NCI-H524 treated with DMSO at 0.1 percent for 48 hours (cell line): ENCODE data around the gene TOMM6.
"Not testable (repeated sequence)": the region's sequence is repeated elsewhere in the genome, so short reads cannot be mapped to it uniquely, and the experiment has no call there.

Experiments
- DNase-seq: peaks from one replicate; lab custom pipeline; 2025; lab: John Stamatoyannopoulos, UW

Gene TOMM6

GRCh38 chr6:41763470-41763869 lies 24.0 kb upstream of the TOMM6 start:
- no peak for DNase-seq

- not testable (repeated sequence) for DNase-seq
Measured at GRCh38 chr6:41766043-41766664, 21.3 kb upstream of the TOMM6 start.

DNA sequence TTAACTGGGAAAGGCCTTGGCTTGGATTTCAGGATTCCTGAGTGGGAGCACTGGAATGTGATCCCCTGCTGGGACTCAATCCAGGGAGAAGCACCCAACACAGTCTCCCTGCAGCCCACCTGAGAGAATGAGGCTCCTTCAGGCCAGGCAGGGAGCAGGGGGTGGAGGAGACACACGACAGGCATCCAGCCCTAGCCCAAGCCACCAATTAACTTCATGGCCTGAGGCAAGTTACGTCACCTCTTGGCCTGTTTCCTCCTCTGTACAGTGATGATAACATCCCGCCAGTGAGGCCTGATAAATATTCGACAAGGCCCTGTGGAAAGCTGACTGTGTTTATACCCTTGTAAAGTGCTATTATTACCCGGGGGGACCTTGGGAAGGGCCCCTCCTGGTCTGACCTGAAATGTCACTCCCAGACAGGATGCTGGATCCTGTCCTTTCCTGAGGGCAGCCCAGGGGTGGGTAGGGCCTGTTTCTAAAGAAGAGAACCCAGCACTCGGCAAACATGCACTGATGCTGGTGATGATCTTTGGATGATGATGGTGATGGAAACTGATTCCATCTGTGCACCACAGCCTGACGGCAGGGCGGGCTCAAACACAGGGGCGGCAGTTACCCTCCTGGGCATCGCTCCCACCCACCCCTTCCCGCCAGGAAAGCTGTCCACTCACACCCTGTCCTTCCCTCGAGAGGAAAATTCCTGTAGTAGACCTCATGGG lies 20.2 kb upstream of the TOMM6 start:
- no peak for DNase-seq

GRCh38 chr6:41768545-41769308 lies 18.8 kb upstream of the TOMM6 start:
- no peak for DNase-seq

- no peak for DNase-seq
Measured at GRCh38 chr6:41769376-41769775, 18.1 kb upstream of the TOMM6 start.

DNA sequence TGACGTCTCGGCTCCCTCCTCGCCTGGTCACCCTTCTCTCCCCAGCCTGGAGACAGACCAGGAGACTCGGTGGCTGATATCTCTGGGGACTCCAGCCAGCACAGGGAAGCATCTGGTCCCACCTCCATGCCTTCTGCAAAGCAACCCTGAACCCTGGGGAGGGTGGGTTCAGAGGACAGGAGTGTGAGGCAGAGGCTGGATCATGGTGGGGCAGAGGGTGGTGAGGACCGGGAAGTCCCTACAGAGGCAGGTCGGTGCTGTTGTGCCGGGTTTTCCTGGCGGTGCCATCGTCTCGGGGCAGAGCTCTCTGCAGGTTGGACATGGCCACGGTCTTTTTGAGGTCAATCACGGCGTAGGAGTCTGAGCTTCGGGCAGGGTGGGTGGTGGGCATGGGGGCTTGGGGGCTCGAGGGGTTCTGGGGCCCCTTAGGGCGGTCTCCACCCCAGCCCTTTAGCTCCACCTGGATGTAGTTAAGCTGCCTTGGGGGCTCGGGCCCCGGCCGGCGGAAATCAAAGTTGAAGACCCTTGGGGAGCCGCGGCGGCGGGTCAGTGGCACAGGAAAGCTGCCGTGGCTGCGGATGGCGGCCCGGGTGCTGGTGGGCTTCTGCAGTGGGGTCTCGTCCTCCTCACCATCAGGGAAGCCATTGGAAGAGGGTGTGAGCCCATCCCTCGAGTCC lies 17.0 kb upstream of the TOMM6 start:
- no peak for DNase-seq

DNA sequence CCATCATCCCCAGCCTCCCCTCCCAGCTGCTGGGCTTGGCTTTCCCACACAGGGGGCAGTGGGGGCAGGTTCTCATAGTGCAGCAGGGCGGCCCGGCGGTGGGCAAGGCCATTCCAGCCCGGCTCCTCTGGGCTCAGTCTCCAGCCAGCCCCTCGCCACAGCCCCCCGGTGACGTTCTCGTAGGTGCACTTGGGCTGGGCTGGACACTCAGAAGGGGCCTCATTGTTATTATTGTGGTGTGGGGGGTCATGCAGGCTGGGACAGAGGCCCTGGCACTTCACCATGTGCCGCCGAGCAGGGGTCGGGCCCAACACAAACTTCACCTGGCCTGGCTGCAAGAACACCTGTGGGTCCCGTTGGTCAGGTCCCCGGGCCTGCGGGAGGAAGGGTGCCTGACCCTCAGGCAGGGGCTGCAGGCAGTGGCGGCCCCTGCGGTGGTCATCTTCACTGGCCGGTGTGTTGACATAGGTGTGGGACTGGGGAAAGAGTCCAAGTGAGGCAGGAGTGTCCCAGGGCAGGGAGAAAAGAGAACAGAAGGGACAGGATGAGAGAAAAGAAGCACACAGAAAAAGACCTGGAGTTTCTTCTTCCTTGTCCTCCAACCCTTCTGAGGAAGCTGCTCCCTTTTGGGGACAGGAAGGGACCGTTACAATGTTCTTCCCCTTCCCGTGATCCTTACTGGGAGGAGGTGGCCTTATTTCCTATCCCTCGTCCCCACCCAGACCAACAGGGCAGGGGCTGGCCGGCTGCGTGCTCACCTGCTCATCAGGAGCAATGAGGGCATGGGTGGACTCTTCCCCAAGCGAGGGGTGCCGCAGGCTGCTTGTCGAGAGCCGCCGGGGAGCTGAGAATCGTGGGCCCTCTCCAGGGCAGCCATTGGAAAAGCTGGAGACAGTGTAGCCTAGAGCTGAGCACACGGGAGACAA lies 16.2 kb upstream of the TOMM6 start:
- no peak for DNase-seq

DNA sequence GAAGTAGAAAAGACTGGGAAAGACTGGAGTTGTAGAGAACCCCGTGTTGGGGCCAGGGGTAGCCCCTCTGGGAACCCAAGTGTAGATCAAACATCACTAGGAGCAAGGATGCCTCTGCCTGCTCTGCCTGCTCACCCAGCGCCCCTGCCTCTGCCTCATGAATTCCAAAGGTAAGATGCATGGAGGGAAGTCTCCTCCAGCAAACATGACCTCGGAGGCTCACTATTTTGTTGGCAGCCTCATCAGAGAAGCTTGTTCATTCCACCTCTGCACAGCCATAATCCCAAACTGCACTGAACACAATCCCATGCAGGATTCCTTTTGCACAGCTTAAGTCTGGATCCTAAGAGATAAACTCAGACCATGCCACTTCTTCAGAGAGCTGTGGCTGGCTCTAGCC lies 12.7 kb upstream of the TOMM6 start:
- no peak for DNase-seq

- DNase-seq: no peak
Measured at GRCh38 chr6:41775293-41775882, 12.1 kb upstream of the TOMM6 start.

DNA sequence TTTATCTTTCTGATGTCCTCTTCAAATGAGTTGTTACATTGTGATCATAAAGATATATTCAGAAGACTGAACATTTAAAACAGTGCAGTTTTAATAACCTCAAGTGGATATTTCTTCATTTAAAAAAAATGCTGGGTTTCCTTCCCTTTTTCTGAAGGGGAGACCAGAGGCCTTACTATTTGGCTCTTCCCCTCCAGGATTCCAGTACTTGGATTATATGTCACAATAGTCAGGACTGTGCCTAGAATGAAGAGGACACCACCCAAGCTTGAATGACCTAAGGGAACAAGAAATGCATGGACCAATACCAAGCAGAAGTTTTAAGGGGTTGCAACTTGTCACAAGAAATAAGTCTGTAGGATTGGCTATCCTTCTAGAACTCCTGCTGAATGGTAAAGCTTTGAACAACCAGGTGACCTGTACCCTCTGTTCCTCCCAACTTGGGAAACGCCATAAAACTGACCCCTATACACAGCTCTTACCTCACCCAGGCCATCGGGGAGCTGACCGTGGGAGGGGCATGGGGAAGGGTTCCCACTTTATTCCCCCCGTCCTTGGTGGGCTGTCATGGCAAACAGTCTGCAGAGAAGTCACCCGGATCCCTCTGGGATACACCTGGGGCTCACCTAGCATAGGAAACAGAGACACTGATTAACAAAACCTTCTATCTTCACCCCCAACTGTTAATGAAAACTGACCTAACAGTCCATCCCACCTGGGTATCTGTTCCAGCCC lies 9.8 kb upstream of the TOMM6 start:
- DNase-seq: no peak

GRCh38 chr6:41778895-41779294 lies 8.6 kb upstream of the TOMM6 start:
- DNase-seq: no peak

- DNase-seq: no peak
Measured at GRCh38 chr6:41779336-41779735, 8.2 kb upstream of the TOMM6 start.

DNA sequence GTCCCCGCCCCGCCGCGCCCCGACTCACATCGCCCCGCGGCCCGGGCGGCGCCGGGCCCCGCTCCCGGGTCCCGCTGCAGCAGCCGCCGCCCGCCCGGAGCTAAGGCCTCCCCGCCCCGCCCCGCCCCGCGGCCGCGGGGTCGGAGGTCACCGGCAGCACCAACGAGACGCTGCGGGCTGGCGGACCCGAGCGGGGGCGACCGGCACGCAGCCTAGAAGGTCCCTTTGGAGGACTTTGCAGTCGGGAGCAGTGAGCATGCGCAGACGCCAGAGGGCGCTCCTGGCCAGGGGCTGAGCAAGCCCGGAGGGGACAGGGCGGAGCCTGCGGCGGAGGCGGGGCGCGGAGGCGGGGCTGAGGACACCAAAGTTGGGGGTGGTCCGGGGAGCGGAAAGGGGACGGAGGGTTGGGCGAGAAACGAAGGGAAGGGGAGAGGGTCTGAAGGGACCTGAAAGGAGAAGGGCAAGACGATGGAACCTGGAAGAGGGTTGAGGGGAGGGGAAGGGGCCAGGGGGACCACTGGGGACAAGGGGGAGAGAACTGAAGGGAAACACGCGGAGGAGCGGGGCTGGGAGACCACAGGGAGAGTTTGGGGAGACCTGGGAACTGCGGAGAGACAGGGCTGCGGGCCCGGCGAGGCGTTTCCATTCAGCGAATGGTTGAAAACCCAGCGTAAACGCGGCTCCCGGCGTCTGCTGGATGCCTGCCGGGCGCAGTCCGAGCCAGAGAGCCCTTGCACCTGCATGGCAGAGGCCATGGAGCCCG lies 7.5 kb upstream of the TOMM6 start, which contains the start of gene FRS3:
Gene FRS3, minus strand, starts transcription at position 113 of the 763 bp plus-strand sequence. CDS start 2,913 bp downstream, outside the sequence.
- peak; percentile 45 for DNase-seq

DNA sequence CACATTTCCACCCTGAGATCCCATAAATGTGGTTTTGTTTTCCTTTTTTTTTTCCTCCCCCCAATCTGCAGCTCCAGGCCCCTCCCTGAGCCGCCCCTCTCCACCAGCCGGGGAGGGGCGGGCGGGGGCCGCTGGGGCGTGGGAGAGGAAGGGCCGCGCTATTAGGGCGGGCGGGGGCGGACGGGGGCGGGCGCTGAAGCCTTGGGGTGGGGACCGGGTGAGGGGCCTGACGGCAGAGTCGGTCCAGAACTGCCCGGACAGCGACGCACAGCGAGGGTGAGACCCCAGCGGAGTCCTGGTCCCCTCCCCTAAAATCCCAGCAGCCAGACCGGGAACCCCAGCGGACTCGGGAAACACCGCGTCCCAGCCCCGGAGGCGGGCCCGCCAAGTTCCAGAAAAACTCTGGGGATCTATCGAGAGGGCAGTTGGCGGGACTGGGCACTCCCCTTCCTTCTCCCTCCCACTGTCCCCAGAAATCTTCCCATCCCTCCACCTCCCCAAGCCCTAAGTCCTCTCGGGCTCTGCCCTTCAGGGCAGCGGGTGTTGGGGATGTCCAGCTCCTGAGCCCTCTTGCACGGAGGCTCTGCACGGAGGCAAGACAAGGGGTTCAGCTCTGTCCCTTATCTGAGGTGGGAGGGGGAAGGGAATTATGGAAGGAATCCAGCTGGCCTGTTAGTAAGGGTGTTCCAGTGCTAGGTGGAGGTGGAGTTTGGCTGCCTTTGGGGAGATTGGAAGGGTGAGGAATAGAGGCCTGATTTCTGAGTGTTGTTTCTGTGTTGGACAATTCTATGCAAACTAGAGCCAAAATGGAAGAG lies 6.7 kb upstream of the TOMM6 start, which contains the start of gene PRICKLE4:
Gene PRICKLE4, plus strand, starts transcription at position 232 of the 815 bp plus-strand sequence. CDS start 2,692 bp downstream, outside the sequence.
- DNase-seq: no peak

DNA sequence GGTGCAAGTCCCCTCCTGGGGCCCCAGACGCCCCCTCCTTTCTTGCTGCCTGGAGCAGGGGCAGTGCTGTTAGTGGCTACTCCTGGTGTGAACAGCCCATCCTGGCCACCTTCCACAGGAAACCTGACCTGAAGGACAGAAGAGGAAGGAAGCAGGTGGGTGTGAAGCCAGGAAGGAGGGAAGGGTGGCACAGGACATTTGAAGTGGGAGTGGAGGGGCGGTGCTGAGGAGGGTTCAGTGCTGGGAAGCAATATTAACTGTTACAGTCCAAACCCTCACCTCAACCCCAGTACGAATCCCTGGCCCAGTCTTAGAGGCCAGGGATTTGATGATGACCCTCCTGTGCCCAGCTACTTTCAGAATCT lies 6.1 kb upstream of the TOMM6 start:
- DNase-seq: no peak

GRCh38 chr6:41783106-41783780 lies 4.3 kb upstream of the TOMM6 start:
- no peak for DNase-seq

GRCh38 chr6:41784581-41785171 lies 2.8 kb upstream of the TOMM6 start:
- no peak for DNase-seq
